ENCODE measurements around the gene TEKT3.
A peak's percentile ranks its signal among the peaks of the same experiment; 100 is the strongest.

TEKT3 gene

DNA sequence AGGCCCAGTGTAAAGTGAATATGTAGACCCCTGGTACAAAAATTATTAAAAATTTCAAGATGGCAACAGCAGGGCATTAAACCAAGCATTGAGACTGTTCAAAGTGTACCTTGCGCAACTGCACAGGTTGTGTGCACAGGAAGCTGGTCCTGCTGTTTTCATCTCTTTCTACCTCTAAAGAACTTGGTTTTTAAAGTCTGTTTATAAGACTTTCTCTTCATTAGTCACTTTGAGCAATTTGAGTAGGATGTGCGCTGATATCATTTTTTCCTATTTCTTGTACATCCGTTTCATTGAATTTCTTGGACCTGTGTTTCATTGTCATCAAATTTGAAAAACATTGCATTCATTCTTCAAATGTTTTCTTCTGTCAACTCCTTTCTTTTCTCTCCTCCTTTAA lies 59.5 kb downstream of the TEKT3 start:
- H3K27ac ChIP-seq (ENCODE audit: low read depth, low read length), result no peak overlapping the region
- H3K79me2 ChIP-seq (ENCODE audit: control insufficient read depth, insufficient read depth, low read length, unreplicated experiment), result no peaks in the 10 kb centered on the region
- no peaks in the 10 kb centered on the region for H3K27me3 ChIP-seq (ENCODE audit: insufficient read depth, low read length)
- H3K4me1 ChIP-seq (ENCODE audit: control insufficient read depth, insufficient read depth, low read length, unreplicated experiment), result peaks cover 28% of the 10 kb centered on the region
- H3K4me3 ChIP-seq (ENCODE audit: low read depth, low read length), result no peak overlapping the region
- H3K36me3 ChIP-seq (ENCODE audit: insufficient read depth, low read length), result no peaks in the 10 kb centered on the region
- H2AFZ ChIP-seq (ENCODE audit: low read length, unreplicated experiment), result no peak overlapping the region

DNA sequence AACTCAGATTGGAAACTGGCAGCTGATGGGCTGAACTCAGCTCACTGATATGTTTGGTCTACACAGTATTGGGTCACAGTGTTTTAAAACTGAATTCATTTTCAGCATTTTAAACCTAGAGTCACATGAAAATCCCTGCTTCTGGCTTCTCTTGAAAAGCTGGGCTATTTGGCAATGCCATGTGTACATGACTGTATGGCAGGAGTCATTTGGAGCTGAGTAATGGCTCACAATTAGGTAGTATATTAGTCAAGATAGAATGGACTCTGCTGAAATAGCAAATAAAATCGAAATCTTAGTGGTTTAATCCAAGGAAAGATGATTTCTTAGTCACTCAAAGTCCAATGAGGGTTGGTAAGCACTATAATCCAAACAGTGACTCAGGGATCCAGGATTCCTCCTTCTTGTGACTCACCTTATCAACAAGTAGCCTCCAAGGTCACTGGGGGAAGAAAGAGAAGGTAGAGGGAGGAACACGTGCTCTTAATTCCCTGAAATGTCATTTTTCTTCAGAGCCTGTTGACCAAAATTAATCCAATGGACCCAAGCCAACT lies 62.4 kb downstream of the TEKT3 start:
- Histone ChIP-seq H3K27me3 (ENCODE audit: insufficient read depth, low read length) (no peaks in the 10 kb centered on the region), H3K4me1 (ENCODE audit: control insufficient read depth, insufficient read depth, low read length, unreplicated experiment) (peaks cover 37% of the 10 kb centered on the region), H3K4me3 (ENCODE audit: low read depth, low read length) (peak overlapping the region; percentile 64), H3K79me2 (ENCODE audit: control insufficient read depth, insufficient read depth, low read length, unreplicated experiment) (no peaks in the 10 kb centered on the region), H3K36me3 (ENCODE audit: insufficient read depth, low read length) (no peaks in the 10 kb centered on the region; the same call in 1 of the 2 replicates), H3K27ac (ENCODE audit: low read depth, low read length) (peak overlapping the region; percentile 80), H2AFZ (ENCODE audit: low read length, unreplicated experiment) (peak overlapping the region; percentile 26)

DNA sequence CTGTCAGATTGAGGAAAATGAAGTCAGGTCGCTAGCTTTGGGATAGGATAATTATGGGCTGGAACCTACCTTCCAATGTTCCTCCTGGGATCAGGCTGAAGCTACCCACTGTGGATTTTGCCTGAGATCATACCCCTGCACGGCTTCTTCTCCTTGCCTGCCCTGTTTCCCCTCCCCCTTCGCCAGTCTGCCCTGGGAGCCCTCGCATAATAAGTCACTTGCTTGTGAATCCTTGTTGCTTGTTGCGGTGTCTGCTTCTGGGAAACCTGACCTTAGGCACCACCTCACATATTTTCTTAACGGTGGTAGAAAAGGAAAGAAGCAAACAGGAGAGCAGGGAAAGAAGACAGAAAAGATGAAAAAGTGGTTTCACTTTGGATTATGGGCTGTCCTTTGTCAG lies 63.0 kb downstream of the TEKT3 start:
- Histone ChIP-seq H2AFZ (ENCODE audit: low read length, unreplicated experiment) (peak overlapping the region; percentile 26), H3K27ac (ENCODE audit: low read depth, low read length) (peak overlapping the region; percentile 80), H3K79me2 (ENCODE audit: control insufficient read depth, insufficient read depth, low read length, unreplicated experiment) (no peaks in the 10 kb centered on the region), H3K27me3 (ENCODE audit: insufficient read depth, low read length) (no peaks in the 10 kb centered on the region), H3K4me3 (ENCODE audit: low read depth, low read length) (peak overlapping the region; percentile 64), H3K4me1 (ENCODE audit: control insufficient read depth, insufficient read depth, low read length, unreplicated experiment) (peaks cover 43% of the 10 kb centered on the region), H3K36me3 (ENCODE audit: insufficient read depth, low read length) (peaks cover 3% of the 10 kb centered on the region; the same call in 1 of the 2 replicates)

DNA sequence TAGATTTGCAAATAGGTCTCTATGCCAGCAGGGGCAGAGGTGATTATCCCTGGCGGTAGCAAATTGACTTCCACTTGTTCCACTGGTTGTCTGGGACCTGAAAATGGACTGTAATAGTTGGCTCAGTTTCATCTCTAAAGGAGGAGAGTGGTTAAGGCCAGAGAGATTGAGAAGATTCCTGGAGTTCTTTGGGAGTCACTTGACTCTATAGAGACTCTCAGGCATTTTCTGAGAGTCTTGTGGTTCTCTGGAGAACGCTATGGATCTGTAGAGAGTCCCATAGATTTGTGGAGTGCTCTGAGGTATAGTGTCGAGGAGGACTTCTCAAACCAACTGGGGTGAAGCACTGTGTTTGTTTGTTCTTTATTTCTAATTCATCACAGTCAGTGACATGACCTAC lies 67.4 kb downstream of the TEKT3 start:
- H3K4me1 ChIP-seq (ENCODE audit: control insufficient read depth, insufficient read depth, low read length, unreplicated experiment), result peaks cover 63% of the 10 kb centered on the region
- H2AFZ ChIP-seq (ENCODE audit: low read length, unreplicated experiment), result no peak overlapping the region
- peaks cover 3% of the 10 kb centered on the region; the same call in 1 of the 2 replicates for H3K36me3 ChIP-seq (ENCODE audit: insufficient read depth, low read length)
- peak overlapping the region; percentile 96 for H3K27ac ChIP-seq (ENCODE audit: low read depth, low read length)
- no peaks in the 10 kb centered on the region for H3K79me2 ChIP-seq (ENCODE audit: control insufficient read depth, insufficient read depth, low read length, unreplicated experiment)
- H3K4me3 ChIP-seq (ENCODE audit: low read depth, low read length), result no peak overlapping the region; the same call in 1 of the 2 replicates
- H3K27me3 ChIP-seq (ENCODE audit: insufficient read depth, low read length), result no peaks in the 10 kb centered on the region

DNA sequence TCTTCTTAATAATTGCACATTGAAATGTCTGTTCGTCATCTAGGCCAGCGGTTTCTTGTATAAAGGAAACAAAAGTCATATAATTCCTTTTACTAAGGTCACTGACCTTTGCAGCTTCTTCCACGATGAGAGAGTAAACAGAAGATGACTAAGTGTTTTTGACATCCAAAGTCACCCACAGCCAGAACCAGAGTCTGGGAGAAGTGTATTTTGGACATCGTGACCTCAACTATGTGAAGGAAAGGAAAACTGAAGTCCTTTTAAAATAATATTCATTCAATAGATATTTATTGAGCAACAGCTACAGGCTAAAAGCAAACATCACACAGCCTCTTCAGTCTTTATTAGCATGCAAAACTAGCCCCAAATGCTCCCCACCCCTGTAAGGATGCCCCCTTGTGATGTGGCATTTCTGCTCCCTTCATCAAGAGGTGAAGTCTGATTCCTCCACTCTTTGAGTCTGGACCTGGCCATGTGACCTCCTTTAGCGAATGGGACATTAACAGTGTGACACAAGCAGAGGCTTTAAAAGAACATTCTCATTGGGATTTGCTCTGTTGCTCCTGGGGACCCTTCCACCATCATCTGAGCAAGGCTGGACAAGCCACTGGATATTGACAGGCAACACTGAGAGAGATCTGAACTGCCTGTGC lies 68.1 kb downstream of the TEKT3 start:
- Histone ChIP-seq H2AFZ (ENCODE audit: low read length, unreplicated experiment) (no peak overlapping the region), H3K27ac (ENCODE audit: low read depth, low read length) (peak overlapping the region; percentile 96), H3K36me3 (ENCODE audit: insufficient read depth, low read length) (peaks cover 3% of the 10 kb centered on the region; the same call in 1 of the 2 replicates), H3K27me3 (ENCODE audit: insufficient read depth, low read length) (no peaks in the 10 kb centered on the region), H3K4me3 (ENCODE audit: low read depth, low read length) (peak overlapping the region; percentile 36; the same call in 1 of the 2 replicates), H3K79me2 (ENCODE audit: control insufficient read depth, insufficient read depth, low read length, unreplicated experiment) (no peaks in the 10 kb centered on the region), H3K4me1 (ENCODE audit: control insufficient read depth, insufficient read depth, low read length, unreplicated experiment) (peaks cover 56% of the 10 kb centered on the region)

DNA sequence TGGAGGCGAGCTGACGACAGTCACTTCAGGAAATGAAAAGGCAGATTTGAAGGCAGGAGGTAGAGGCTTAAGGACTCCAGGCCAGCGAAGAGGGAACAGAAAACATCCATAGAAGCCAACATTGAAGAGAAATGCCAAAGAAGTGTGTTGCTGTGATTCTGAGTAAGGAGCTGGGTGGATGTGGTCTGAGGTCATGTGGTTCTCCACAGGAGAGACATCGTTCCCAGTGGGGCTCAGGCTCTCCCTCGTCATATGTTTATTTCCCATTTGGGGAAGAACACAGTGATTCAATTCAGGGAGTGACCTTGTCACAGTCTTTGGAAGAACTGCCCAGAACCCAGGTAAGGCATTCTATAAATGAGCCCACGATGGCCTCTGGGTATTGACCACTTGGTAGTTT lies 69.7 kb downstream of the TEKT3 start:
- H3K4me1 ChIP-seq (ENCODE audit: control insufficient read depth, insufficient read depth, low read length, unreplicated experiment), result peaks cover 46% of the 10 kb centered on the region

DNA sequence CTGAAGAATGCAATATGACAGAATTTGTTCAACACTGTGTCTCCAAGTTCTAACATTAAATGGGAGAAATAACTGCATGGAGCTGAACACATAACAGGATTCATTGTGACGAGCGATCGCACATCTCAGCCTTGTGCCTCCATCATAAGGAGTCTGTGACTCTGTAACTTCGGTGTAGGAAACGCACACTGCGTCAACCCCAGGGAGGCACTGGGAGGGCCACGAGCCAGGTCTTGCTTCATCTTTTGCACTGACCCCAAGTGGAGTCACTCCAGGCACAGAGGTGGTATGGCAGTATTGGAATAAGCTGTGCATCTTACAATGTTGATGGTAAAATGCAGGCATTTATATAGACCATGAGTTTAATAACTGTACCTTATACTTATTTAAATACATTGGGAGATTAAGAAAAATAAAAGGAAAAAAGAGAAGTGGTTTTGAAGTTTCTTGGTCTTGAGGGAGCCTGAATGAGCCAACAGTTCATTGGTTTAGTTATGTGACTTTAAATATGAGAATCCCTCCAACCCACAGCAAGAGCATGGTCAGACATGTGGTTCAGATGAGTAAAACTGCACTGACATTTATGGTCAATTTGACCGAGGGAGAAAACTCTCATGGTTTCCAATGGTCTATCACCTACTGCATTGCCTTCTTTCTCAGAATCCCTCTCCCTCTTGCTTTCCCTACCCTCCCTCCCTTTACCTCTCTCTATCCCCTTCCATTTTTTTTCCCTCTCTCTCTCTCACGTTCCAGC lies 70.6 kb downstream of the TEKT3 start:
- Histone ChIP-seq H2AFZ (ENCODE audit: low read length, unreplicated experiment) (no peak overlapping the region), H3K4me3 (ENCODE audit: low read depth, low read length) (peak overlapping the region; percentile 23), H3K36me3 (ENCODE audit: insufficient read depth, low read length) (peaks cover 3% of the 10 kb centered on the region; the same call in 1 of the 2 replicates), H3K79me2 (ENCODE audit: control insufficient read depth, insufficient read depth, low read length, unreplicated experiment) (no peaks in the 10 kb centered on the region), H3K27me3 (ENCODE audit: insufficient read depth, low read length) (no peaks in the 10 kb centered on the region), H3K27ac (ENCODE audit: low read depth, low read length) (no peak overlapping the region), H3K4me1 (ENCODE audit: control insufficient read depth, insufficient read depth, low read length, unreplicated experiment) (peaks cover 36% of the 10 kb centered on the region)

More for the DNA sequence above, 69.7 kb downstream of the TEKT3 start:
- no peaks in the 10 kb centered on the region for H3K27me3 ChIP-seq (ENCODE audit: insufficient read depth, low read length)
- H3K27ac ChIP-seq (ENCODE audit: low read depth, low read length), result peak overlapping the region; percentile 96; the same call in 1 of the 2 replicates
- H2AFZ ChIP-seq (ENCODE audit: low read length, unreplicated experiment), result no peak overlapping the region
- no peaks in the 10 kb centered on the region for H3K79me2 ChIP-seq (ENCODE audit: control insufficient read depth, insufficient read depth, low read length, unreplicated experiment)
- peaks cover 3% of the 10 kb centered on the region; the same call in 1 of the 2 replicates for H3K36me3 ChIP-seq (ENCODE audit: insufficient read depth, low read length)
- no peak overlapping the region for H3K4me3 ChIP-seq (ENCODE audit: low read depth, low read length)

DNA sequence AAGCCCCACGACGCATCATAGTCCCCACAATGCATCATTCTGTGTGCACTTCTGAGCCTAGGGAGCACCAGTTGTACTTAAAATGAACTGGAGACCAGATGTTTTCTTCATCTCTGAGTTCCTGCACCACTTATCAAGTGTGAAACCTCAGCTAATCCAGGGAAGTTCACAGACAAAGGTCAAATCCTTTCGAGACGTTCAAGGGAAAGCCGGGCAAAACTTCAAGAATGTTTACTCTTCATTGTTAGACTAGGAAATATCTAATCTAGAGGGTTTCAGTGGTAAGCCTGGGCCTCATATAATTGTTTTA lies 71.7 kb downstream of the TEKT3 start:
- Histone ChIP-seq H2AFZ (ENCODE audit: low read length, unreplicated experiment) (no peak overlapping the region), H3K4me3 (ENCODE audit: low read depth, low read length) (no peak overlapping the region), H3K27ac (ENCODE audit: low read depth, low read length) (no peak overlapping the region), H3K36me3 (ENCODE audit: insufficient read depth, low read length) (peaks cover 3% of the 10 kb centered on the region; the same call in 1 of the 2 replicates), H3K79me2 (ENCODE audit: control insufficient read depth, insufficient read depth, low read length, unreplicated experiment) (no peaks in the 10 kb centered on the region), H3K27me3 (ENCODE audit: insufficient read depth, low read length) (no peaks in the 10 kb centered on the region), H3K4me1 (ENCODE audit: control insufficient read depth, insufficient read depth, low read length, unreplicated experiment) (peaks cover 44% of the 10 kb centered on the region)

DNA sequence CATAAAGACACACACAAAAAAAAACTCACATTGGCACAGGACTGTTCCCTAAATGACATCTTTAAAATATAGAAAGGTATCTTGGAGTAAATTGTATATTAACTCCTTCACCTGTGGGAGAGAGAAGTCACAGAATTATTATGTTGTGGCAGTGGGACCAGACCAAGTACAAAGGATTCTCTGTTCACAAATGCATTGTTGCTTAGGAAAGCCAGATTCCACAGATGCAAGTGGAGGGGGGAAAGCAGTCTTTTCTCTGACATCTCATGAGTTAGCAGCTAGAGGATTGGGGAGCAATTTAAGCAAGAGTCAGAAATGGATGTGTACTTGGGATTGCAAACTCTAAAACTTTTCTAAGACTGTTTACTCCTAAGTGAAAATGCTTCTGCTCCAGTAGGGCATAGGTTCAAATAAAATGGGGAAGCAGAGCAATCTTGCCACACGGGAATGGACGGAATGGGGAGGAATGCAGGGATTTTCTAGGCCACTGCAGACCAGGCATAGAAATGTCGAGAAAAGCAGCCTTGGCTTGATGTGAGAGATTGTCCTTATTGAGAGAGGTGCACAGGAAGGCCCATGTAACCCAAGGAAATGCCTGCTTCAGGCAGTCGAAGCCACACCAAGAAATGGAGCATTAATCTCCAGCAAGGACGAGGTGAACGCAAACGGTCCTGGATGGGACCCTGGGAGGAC lies 72.2 kb downstream of the TEKT3 start:
- Histone ChIP-seq H3K79me2 (ENCODE audit: control insufficient read depth, insufficient read depth, low read length, unreplicated experiment) (no peaks in the 10 kb centered on the region), H3K27ac (ENCODE audit: low read depth, low read length) (no peak overlapping the region), H2AFZ (ENCODE audit: low read length, unreplicated experiment) (no peak overlapping the region), H3K4me3 (ENCODE audit: low read depth, low read length) (no peak overlapping the region), H3K27me3 (ENCODE audit: insufficient read depth, low read length) (no peaks in the 10 kb centered on the region), H3K4me1 (ENCODE audit: control insufficient read depth, insufficient read depth, low read length, unreplicated experiment) (peaks cover 48% of the 10 kb centered on the region), H3K36me3 (ENCODE audit: insufficient read depth, low read length) (peaks cover 3% of the 10 kb centered on the region; the same call in 1 of the 2 replicates)

DNA sequence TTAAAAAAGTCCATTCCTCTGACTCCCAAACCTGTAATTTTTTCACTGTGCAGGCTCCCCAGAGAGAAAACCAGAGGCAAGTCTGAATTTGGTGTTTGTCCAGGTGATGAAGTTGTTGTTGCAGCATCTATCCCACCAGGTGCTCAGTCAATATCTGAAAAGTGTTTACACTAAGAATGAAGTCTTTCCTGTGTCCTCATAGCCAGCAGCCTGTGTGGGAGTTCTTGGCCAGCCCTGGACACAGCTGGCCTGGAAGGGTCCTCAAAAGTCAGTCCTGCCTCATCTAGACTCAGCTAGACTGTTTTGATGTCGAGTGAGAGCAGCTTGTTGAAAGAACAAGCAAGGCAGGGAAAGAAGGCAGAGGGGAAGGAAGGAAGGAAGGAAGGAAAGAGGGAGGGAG lies 72.9 kb downstream of the TEKT3 start:
- no peaks in the 10 kb centered on the region for H3K27me3 ChIP-seq (ENCODE audit: insufficient read depth, low read length)
- no peak overlapping the region for H3K4me3 ChIP-seq (ENCODE audit: low read depth, low read length)
- peaks cover 49% of the 10 kb centered on the region for H3K4me1 ChIP-seq (ENCODE audit: control insufficient read depth, insufficient read depth, low read length, unreplicated experiment)
- H3K27ac ChIP-seq (ENCODE audit: low read depth, low read length), result no peak overlapping the region
- no peak overlapping the region for H2AFZ ChIP-seq (ENCODE audit: low read length, unreplicated experiment)
- H3K36me3 ChIP-seq (ENCODE audit: insufficient read depth, low read length), result no peaks in the 10 kb centered on the region
- no peaks in the 10 kb centered on the region for H3K79me2 ChIP-seq (ENCODE audit: control insufficient read depth, insufficient read depth, low read length, unreplicated experiment)

Data from ACC112 (cell line).